C4-2B (cell line): ENCODE data around the gene TTYH3.
A peak's percentile ranks its signal among the peaks of the same experiment; 100 is the strongest.
"Not testable (repeated sequence)": the region's sequence is repeated elsewhere in the genome, so short reads cannot be mapped to it uniquely, and the experiment has no call there.

Experiments used
- H3K27ac ChIP-seq: fragments of 450-650 bp; 2 replicates; pipeline ENCODE4 v1.5.1; 2017
- ZFX ChIP-seq: fragments of 450-650 bp; IDR thresholded peaks from 2 replicates; pipeline ENCODE4 v1.6.1; 2017
- TF ChIP-seq, protein P1 (sequence below): fragments of 450-650 bp; conservative IDR thresholded peaks from 2 replicates; pipeline ENCODE4 v1.5.1; 2017; ENCODE audit warnings: mild to moderate bottlenecking

Gene TTYH3

DNA sequence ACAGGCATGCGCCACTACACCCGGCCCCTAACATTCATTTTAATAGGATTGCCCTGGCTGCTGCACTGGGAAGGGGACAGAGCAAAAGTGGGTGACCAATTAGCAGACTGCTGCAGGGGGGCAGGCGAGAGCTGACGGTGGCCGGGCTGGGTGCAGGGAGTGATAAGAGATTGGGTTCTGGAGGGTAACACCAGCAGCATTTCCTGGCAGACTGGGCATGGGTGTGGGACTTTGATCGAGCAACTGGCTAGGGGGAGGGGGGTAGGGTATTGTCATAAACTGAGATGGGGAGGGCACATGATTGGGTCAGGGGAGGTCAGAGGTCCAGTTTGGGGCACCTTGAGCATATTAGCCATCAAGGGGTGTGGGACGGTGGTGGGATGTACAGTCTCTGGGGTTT, 36.1 kb downstream of the TTYH3 start:
- no peak overlapping the region for H3K27ac ChIP-seq
- TF ChIP-seq, protein P1, sequence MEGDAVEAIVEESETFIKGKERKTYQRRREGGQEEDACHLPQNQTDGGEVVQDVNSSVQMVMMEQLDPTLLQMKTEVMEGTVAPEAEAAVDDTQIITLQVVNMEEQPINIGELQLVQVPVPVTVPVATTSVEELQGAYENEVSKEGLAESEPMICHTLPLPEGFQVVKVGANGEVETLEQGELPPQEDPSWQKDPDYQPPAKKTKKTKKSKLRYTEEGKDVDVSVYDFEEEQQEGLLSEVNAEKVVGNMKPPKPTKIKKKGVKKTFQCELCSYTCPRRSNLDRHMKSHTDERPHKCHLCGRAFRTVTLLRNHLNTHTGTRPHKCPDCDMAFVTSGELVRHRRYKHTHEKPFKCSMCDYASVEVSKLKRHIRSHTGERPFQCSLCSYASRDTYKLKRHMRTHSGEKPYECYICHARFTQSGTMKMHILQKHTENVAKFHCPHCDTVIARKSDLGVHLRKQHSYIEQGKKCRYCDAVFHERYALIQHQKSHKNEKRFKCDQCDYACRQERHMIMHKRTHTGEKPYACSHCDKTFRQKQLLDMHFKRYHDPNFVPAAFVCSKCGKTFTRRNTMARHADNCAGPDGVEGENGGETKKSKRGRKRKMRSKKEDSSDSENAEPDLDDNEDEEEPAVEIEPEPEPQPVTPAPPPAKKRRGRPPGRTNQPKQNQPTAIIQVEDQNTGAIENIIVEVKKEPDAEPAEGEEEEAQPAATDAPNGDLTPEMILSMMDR: no peak
- no peak for TF ChIP-seq ZFX

DNA sequence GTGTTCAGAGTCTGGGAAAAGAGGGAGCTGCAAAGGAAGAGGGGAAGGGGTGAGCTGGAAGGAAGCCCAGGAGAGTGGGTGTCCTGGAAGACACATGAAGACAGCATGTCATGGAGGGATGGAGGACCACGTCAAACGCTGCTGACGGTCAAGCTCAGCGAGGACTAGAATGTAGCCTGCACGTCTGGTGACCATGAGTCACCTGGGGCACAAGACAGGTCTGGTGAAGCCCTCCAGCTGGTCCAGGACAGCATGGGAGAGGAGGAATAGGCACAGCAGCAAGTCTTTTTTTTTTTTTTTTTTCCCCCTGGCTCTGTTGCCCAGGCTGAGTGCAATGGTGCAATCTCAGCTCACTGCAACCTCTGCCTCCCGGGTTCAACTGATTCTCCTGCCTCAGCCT, 36.6 kb downstream of the TTYH3 start:
- TF ChIP-seq, protein P1: no peak
- TF ChIP-seq ZFX: no peak
- H3K27ac ChIP-seq: no peak overlapping the region

DNA sequence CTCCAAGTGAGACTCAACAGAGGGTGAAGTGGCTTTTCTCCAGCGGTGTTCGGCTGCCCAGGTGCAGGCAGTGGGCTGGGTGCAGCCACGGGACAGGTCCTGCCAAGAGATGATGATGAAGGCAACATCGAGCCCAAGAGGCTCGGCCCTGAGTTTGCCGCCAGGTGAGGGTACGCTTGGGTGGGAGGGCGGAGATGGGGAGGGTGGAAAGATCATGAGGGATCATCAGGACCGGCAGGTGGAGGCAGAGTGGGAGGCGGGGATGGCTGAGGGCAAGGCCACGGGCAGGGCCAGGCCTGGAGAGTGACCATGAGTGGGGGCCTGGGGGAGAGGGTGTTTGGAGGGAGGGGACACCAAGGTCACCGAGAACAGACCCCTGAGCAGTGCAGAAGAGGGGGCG, 38.4 kb downstream of the TTYH3 start:
- TF ChIP-seq, protein P1: no peak
- TF ChIP-seq ZFX: no peak

DNA sequence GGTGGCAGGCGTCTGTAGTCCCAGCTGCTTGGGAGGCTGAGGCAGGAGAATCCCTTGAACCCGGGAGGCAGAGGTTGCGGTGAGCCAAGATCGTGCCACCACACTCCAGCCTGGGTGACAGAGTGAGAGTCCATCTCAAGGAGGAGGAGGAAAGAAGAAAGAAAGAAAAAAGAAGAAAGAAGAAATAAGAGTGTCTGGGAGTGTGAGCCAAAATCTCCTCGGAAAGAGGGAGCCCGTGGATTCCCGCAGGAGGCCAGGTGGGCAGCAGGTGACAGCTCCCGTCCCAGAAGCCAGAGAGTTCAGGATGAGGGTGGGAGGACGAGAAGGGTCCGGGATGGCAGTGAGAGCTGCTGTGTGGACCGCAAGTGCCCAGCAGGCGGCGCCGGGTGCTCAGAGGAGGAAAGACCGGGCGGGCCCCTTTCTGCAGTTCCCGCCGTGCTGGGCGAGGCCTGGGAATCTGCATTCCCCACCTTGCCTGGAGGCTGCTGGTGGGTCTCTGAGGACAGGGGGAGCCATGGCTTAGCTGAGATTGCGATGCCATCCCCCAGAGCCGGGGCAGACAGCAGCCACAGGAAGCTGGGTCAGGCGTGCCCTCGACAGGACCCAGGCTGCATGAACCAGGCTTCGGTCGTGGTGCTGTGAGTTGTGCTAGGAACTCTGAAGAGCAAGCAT, 39.1 kb downstream of the TTYH3 start:
- TF ChIP-seq ZFX: no peak
- TF ChIP-seq, protein P1: peak; percentile 95
- no peak overlapping the region for H3K27ac ChIP-seq

More for the DNA sequence above, 38.4 kb downstream of the TTYH3 start:
- no peak overlapping the region for H3K27ac ChIP-seq

DNA sequence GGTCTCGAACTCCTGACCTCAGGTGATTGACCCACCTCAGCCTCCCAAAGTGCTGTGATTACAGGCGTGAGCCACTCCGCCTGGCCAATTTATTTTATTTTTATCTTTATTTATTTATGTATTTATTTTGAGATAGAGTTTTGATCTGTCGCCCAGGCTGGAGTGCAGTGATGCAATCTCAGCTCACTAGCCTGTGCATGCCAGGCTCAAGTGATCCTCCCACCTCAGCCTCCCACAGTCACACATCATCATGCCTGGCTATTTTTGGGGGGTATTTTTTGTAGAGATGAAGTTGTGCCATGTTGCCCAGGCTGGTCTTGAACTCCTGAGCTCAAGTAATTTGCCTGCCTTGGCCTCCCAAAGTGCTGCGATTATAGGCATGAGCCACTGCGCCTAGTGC, 41.4 kb downstream of the TTYH3 start:
- H3K27ac ChIP-seq: not testable (repeated sequence)

DNA sequence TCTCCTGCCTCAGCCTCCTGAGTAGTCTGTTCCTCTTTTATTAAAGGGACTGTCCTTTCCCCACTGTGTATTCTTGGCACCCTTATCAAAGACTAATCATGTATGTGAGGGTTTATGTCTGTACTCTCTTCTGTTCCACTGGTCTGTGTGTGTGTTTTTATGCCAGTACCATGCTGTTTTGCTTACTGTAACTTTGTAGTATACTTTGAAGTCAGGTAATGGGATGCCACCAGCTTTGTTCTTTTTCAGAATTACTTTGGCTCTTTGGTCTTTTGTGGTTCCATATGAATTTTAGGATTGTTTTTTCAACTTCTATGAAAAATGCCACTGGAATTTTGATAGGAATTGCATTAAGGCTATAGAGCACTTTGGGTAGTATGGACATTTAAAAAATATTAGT, 42.1 kb downstream of the TTYH3 start:
- TF ChIP-seq, protein P1: no peak
- no peak for TF ChIP-seq ZFX
- no peak overlapping the region for H3K27ac ChIP-seq

DNA sequence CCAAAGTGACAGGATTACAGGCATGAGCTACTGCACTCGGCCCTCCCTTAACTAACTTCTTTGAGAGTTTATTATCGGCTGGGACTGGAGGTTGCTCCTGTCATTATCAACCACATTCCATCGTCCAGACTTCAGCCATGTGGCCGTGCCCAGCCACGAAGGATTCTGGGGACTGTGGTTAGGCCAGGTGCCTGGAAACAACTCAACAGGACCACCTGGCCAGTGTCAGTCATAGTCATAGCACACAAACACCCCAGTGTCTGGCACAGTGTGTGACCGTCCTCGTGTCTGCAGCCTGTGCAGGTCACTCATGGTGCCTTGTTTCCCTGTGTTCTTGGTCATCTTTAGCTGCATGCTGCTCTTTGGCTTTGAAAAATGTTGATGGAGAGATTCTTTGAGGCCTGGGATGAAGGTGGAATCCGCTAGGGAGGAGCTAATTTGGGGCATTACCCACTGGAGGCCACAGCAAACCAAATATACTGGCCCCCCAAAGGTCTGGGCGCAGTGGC, 43.5 kb downstream of the TTYH3 start:
- TF ChIP-seq ZFX: no peak
- TF ChIP-seq, protein P1: no peak
- no peak overlapping the region for H3K27ac ChIP-seq

DNA sequence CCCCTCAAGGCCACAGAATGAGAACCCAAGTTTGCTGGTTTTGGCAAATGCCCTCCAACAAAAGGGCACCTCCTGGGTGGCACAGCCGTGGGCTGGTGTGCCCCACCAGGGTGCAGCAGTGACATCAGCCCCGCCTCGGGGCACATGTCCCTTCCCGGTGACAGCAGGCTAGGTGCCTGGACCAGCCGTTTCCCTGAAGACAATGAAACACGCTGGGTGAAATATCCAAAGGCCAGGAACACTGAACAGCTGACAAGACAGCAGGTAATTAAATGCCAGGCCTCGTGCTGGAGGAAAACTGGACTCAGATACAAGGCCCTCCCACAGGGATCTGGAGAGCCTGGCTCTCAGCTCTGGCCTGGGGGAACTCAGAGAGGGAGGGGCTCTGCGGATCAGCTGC, 44.8 kb downstream of the TTYH3 start:
- not testable (repeated sequence) for H3K27ac ChIP-seq

DNA sequence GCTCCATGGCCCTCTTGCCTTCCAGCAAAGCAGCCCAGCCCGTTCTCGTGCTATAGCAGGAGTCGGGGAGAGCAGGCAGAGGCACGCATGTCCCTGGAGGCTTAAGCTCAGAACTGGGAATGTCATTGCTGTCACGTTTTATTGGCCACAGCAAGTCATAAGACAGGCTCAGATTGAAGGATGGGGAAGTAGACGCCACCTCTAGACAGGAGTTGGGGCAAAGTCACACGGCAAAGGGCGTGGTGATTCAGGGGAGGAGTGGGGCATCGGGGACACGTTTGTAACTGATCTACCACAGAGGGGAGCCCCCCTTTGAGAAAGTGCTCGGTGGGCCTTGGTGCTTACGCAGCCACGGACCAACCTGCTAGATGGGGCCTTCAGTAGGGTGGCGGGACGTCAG, 46.7 kb downstream of the TTYH3 start:
- H3K27ac ChIP-seq: not testable (repeated sequence)

DNA sequence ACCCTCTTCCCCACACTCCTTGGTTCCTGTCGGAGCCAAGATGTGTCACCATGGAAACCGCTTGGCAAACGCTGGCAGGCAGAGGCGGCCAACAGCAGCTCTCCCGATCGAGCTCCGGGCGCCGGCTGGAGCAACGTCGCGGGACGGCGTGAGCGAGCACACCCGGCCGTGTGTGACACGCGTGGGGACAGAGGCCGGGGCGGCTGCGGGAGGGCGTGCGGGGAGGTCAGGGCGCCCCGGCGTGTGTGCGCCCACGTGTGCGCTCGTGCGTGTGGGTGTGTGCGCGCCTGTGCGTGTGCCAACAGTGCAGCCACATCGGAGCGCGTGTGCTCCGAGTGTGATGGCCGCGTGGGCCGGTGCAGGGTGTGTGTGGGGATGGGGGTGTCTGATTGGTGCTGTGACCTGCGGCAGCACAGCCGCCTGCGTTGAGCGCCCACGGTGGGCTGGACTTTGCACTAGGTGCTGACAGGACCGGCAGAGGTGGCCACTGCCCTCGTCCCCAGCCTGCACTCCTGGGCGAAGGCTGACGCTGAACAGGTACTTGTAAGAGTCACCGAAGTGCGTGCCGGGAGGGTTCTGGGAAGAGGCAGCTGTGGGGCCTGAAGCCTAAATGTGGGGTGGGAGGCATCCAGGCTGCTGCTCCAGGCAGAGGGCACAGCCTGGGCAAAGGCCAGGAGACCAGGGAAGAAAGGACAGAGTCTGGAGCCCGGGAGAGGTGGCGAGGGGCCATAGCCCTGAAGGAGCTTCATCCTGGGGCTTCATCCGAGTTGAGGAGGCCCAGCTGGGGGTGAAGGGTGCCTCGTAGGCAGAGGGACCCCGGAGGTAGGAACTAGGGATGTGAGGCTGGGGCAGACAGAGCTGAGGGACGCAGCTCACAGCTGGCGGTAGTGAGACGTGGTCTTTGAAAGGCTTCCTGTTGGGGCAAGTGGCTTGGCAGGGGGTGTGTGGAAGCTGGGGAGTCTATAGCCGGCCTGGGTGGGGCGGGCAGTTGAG, 47.6 kb downstream of the TTYH3 start:
- not testable (repeated sequence) for H3K27ac ChIP-seq
